ENCODE measurements around the gene PRMT6. TPM values are rescaled to one million over a fixed set of nuclear protein-coding genes. Genes with fewer than 3 reads are reported as not detected.
"Not testable (repeated sequence)": the region's sequence is repeated elsewhere in the genome, so short reads cannot be mapped to it uniquely, and the experiment has no call there.

Gene PRMT6
- total RNA-seq, 1 experiment from 2014 or later = 7.3 TPM

DNA sequence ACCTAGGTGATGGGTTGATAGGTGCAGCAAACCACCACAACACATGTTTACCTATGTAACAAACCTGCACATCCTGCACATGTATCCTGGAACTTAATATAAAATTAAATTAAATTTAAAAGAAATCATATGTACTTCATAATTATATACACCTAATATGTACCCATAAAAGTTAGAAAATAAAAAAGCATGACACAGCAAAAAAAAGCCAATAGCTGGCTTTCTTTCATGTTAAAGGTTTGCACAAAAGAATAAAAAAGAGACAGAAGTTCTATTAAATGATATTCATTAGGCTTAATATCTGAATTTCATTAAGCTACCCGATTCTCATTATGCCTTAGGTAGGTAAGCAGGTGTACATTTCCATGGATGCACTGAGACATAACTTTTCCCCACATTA lies 5.2 kb upstream of the PRMT6 start:
- intact Hi-C loops (cut with micrococcal nuclease) = no loop called here

DNA sequence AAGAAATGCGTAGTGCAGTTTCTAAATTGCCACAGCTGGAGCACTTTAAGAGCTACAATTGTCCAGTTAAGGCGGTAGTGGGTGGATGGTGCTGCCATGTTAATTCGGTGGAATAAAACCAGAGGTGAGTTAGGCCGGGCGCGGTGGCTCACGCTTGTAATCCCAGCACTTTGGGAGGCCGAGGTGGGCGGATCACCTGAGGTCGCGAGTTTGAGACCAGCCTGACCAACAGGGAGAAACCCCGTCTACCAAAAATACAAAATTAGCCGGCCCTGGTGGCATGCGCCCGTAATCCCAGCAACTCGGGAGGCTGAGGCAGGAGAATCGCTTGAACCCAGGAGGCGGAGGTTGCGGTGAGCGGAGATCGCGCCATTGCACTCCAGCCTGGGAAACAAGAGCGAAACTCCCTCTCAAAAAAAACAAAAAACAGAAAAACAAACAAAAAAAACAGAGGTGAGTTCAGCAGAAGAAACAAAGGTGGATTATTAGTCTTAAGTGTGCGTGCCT lies 502 bp upstream of the PRMT6 start:
- ATAC-seq; H3K9me3 ChIP-seq (ENCODE audit: control insufficient read depth in 1 of 2, insufficient read depth in 1 of 2, low read depth in 1 of 2, low read length in 2 of 2); H4K20me1 ChIP-seq (ENCODE audit: insufficient read depth); RAD21 ChIA-PET (ENCODE audit: low non-redundant PET in 1 of 2, low total read pairs in 2 of 2, uncharacterized antibody in 2 of 2, unreplicated experiment in 2 of 2); H3K36me3 ChIP-seq (ENCODE audit: control insufficient read depth in 1 of 2, insufficient read depth in 2 of 2, low read length in 2 of 2); H3K9me2 ChIP-seq (ENCODE audit: insufficient read depth); DNase-seq (ENCODE audit: low read depth, low spot score); CTCF ChIA-PET; H3K27me3 ChIP-seq (ENCODE audit: insufficient read depth, low read length); intact Hi-C loops (cut with micrococcal nuclease); H3K4me1 ChIP-seq (ENCODE audit: control insufficient read depth in 1 of 2, insufficient read depth in 2 of 2, low read length in 2 of 2); H2AFZ ChIP-seq (ENCODE audit: low read depth, low read length, poor library complexity, severe bottlenecking): not testable (repeated sequence)
- Histone ChIP-seq H3K4me2 (ENCODE audit: low read length) (peak overlapping the region; percentile 70), H3K4me3 (replicated peaks in 1 of 2; ENCODE audit: low read depth in 1 of 2, low read length in 2 of 2) (peak overlapping the region; percentile 69 to 74), H3K9ac (ENCODE audit: low read length) (peak overlapping the region; percentile 78), H3K79me2 (ENCODE audit: insufficient read depth, low read length) (peaks cover 17% of the 10 kb centered on the region; the same call in 1 of the 2 replicates), H3K27ac (ENCODE audit: low read depth, low read length) (peak overlapping the region; percentile 66; the same call in 1 of the 2 replicates)
- POLR2A ChIA-PET = interaction anchor here (1.3 kb wide), 1 partner anchor 10 kb away, joined by 3 read pairs; no protein-coding TSS in a partner anchor
- TSS peak; percentile 69 for BruUV-seq (replicated peaks)

More for the DNA sequence above, 5.2 kb upstream of the PRMT6 start:
- H2AFZ ChIP-seq (ENCODE audit: low read depth, low read length, poor library complexity, severe bottlenecking) = no peak overlapping the region
- H3K9ac ChIP-seq (ENCODE audit: low read length) = no peak overlapping the region
- H4K20me1 ChIP-seq (ENCODE audit: insufficient read depth) = no peaks in the 10 kb centered on the region
- H3K4me2 ChIP-seq (ENCODE audit: low read length) = no peak overlapping the region
- no peaks in the 10 kb centered on the region for H3K27me3 ChIP-seq (ENCODE audit: insufficient read depth, low read length)
- BruUV-seq (replicated peaks) = no TSS peak
- H3K79me2 ChIP-seq (ENCODE audit: insufficient read depth, low read length) = no peaks in the 10 kb centered on the region
- H3K36me3 ChIP-seq (ENCODE audit: control insufficient read depth in 1 of 2, insufficient read depth in 2 of 2, low read length in 2 of 2) = no peaks in the 10 kb centered on the region
- H3K4me3 ChIP-seq (replicated peaks in 1 of 2; ENCODE audit: low read depth in 1 of 2, low read length in 2 of 2) = no peak overlapping the region
- RAD21 ChIA-PET (ENCODE audit: low non-redundant PET in 1 of 2, low total read pairs in 2 of 2, uncharacterized antibody in 2 of 2, unreplicated experiment in 2 of 2) = no interaction called here
- ATAC-seq (no peak), DNase-seq (ENCODE audit: low read depth, low spot score) (no peak)
- H3K4me1 ChIP-seq (ENCODE audit: control insufficient read depth in 1 of 2, insufficient read depth in 2 of 2, low read length in 2 of 2) = no peaks in the 10 kb centered on the region
- CTCF ChIA-PET = no interaction called here
- no peak overlapping the region for H3K27ac ChIP-seq (ENCODE audit: low read depth, low read length)
- no peaks in the 10 kb centered on the region for H3K9me2 ChIP-seq (ENCODE audit: insufficient read depth)
- H3K9me3 ChIP-seq (ENCODE audit: control insufficient read depth in 1 of 2, insufficient read depth in 1 of 2, low read depth in 1 of 2, low read length in 2 of 2) = no peaks in the 10 kb centered on the region
- no peak for TF ChIP-seq ZFX (IDR thresholded peaks at IDR 0.05)
- no peak for TF ChIP-seq FOSL1 (IDR thresholded peaks at IDR 0.05; ENCODE audit: low read depth)
- TF ChIP-seq, protein P1, sequence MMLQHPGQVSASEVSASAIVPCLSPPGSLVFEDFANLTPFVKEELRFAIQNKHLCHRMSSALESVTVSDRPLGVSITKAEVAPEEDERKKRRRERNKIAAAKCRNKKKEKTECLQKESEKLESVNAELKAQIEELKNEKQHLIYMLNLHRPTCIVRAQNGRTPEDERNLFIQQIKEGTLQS (IDR thresholded peaks at IDR 0.05) = no peak
- no peak for TF ChIP-seq ELF1 (IDR thresholded peaks at IDR 0.05; ENCODE audit: borderline replicate concordance, low read depth)
- no peak for TF ChIP-seq TCF7L2 (IDR thresholded peaks at IDR 0.05; ENCODE audit: borderline replicate concordance, extremely low read depth, insufficient read depth, insufficient read length)
- no peak for TF ChIP-seq JUND (IDR thresholded peaks at IDR 0.05)
- TF ChIP-seq, protein P2, sequence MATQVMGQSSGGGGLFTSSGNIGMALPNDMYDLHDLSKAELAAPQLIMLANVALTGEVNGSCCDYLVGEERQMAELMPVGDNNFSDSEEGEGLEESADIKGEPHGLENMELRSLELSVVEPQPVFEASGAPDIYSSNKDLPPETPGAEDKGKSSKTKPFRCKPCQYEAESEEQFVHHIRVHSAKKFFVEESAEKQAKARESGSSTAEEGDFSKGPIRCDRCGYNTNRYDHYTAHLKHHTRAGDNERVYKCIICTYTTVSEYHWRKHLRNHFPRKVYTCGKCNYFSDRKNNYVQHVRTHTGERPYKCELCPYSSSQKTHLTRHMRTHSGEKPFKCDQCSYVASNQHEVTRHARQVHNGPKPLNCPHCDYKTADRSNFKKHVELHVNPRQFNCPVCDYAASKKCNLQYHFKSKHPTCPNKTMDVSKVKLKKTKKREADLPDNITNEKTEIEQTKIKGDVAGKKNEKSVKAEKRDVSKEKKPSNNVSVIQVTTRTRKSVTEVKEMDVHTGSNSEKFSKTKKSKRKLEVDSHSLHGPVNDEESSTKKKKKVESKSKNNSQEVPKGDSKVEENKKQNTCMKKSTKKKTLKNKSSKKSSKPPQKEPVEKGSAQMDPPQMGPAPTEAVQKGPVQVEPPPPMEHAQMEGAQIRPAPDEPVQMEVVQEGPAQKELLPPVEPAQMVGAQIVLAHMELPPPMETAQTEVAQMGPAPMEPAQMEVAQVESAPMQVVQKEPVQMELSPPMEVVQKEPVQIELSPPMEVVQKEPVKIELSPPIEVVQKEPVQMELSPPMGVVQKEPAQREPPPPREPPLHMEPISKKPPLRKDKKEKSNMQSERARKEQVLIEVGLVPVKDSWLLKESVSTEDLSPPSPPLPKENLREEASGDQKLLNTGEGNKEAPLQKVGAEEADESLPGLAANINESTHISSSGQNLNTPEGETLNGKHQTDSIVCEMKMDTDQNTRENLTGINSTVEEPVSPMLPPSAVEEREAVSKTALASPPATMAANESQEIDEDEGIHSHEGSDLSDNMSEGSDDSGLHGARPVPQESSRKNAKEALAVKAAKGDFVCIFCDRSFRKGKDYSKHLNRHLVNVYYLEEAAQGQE (IDR thresholded peaks at IDR 0.05; ENCODE audit: low read depth) = no peak
- TF ChIP-seq, protein P3, sequence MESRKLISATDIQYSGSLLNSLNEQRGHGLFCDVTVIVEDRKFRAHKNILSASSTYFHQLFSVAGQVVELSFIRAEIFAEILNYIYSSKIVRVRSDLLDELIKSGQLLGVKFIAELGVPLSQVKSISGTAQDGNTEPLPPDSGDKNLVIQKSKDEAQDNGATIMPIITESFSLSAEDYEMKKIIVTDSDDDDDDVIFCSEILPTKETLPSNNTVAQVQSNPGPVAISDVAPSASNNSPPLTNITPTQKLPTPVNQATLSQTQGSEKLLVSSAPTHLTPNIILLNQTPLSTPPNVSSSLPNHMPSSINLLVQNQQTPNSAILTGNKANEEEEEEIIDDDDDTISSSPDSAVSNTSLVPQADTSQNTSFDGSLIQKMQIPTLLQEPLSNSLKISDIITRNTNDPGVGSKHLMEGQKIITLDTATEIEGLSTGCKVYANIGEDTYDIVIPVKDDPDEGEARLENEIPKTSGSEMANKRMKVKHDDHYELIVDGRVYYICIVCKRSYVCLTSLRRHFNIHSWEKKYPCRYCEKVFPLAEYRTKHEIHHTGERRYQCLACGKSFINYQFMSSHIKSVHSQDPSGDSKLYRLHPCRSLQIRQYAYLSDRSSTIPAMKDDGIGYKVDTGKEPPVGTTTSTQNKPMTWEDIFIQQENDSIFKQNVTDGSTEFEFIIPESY (IDR thresholded peaks at IDR 0.05; ENCODE audit: extremely low read depth, insufficient replicate concordance, low read length) = no peak
- TF ChIP-seq POLR2AphosphoS5 (IDR thresholded peaks at IDR 0.05; ENCODE audit: low read depth, low read length) = no peak
- POLR2A ChIA-PET = no interaction called here

Data from HCT116 (cell line).